GM19099 (cell line): ENCODE data around the gene PBX1.

ENCODE experiments used
- POLR2A ChIP-seq: IDR thresholded peaks from 3 replicates; pipeline ENCODE4 v1.6.1; 2011; ENCODE audit warnings: low read depth; ENCODE audit not compliant: insufficient read length; ENCODE audit errors: extremely low read depth

The PBX1 gene

GRCh38 chr1:164601399-164602100 is 42.6 kb downstream of the PBX1 start:
- no peak for TF ChIP-seq POLR2A

GRCh38 chr1:164602101-164602422 is 43.1 kb downstream of the PBX1 start:
- TF ChIP-seq POLR2A = no peak

DNA sequence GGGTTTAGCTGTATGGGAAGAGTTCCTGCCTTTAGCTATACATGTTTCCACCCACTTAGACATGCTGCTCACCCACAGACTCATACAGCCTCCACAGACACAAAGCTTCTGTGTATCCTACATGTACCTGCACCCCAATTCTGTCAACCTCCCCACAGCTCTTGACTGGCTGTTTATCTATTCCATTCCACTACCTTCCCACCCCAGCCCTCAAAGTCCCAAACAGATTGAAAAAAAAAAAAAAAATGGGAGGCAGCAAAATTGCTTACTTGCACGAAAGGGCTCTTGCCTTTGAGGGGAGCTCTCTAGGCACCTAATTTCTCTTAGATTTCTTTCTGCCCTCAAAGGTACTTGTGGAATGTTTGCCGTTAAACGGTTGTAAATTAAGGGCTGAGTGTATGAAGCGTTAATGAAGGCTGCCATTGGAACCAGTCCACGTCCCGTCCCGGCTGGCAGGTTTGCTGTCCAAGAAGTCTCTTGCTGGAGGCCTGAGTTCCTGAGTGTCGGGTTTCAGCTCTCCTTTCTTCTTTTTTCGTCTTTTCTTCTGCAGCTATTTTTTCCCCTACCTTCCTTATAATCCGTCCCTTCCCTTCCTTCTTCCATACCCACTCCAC is 43.6 kb downstream of the PBX1 start:
- TF ChIP-seq POLR2A = no peak

DNA sequence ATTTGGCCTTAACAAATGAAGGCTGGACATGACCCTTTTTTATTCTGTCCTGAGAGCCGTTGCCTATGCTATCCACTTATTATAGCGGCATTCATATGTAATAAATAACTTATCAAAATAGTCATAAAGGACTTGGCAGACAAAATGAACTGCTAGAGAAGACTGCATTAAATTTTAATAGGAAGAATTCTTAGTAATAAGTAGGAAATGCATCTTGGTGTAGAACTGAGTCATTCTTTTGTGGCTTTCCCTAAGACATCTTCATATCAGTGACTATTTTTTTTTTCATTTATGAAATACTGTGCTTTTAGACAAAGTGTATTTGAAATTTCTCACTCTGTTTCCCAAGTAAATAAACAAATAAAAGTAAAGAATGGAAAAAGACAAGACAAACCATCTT is 45.6 kb downstream of the PBX1 start:
- TF ChIP-seq POLR2A = no peak

GRCh38 chr1:164605254-164606091 is 46.5 kb downstream of the PBX1 start:
- no peak for TF ChIP-seq POLR2A

DNA sequence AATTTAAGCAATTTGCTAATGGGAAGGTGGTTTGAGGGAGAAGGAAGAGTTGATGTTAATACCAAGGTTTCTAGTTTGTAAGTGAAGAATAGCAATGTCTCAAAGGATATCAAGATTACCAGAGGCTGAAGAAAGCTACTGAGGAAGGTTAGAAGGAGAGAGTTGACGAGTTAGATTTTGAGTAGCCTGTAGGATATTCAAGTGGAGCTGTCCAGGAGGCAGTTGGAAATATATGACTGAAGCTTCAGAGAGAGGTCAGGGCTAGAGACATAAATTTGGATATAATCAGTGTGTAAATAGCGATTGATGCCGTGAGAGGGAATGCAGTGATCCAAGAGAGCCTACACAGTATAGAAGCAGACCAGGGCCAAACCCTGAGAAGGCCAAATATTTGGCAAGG is 48.4 kb downstream of the PBX1 start:
- no peak for TF ChIP-seq POLR2A

GRCh38 chr1:164608651-164609057 is 49.7 kb downstream of the PBX1 start:
- TF ChIP-seq POLR2A = no peak

DNA sequence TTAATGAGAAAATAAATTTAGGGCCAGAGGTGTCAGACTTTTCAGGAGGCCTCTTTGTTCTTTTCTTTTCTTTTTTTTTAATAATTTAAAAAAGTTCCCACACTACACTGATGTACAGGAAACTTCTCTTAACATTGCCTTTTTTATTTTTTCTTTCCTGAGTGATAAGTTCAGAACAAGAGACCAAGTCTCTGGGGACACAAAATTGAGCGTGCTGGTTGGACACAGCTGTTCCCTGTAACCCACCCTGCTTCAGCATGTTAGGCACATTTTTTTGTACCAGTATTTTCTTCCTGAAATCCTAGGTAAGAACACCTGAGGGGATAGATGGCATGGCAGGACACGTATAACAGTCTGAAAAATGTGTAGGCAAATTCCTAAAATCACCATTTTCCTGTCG is 50.1 kb downstream of the PBX1 start:
- no peak for TF ChIP-seq POLR2A

- TF ChIP-seq POLR2A = no peak
Measured at GRCh38 chr1:164610538-164611222, 51.7 kb downstream of the PBX1 start.

- no peak for TF ChIP-seq POLR2A
Measured at GRCh38 chr1:164611754-164612642, 53.0 kb downstream of the PBX1 start.

GRCh38 chr1:164613176-164613575 is 54.2 kb downstream of the PBX1 start:
- TF ChIP-seq POLR2A = no peak

DNA sequence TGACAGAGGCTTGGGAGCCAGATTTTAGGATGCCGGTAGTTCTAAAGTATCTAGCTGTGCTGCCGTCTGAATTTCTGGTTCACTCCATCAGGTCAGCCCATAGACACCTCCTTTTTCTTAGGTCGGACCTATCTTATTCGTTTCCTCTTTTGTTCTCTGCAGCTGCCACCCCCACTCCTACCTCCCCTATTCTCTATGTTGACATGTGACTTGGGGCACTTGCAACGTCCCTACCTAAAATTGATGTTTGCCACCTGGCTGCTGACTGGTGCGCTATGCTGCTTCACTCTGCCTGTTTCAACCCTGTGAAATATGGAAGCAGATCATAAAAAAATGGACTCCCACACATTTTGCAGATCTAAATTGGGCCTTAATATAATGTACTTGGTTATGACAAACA is 55.3 kb downstream of the PBX1 start:
- TF ChIP-seq POLR2A = no peak

- TF ChIP-seq POLR2A = no peak
Measured at GRCh38 chr1:164617377-164618201, 58.6 kb downstream of the PBX1 start.

GRCh38 chr1:164618202-164618564 is 59.2 kb downstream of the PBX1 start:
- no peak for TF ChIP-seq POLR2A
